GM12878 (cell line): ENCODE data around the gene TMEM208. TPM values are rescaled to one million over a fixed set of nuclear protein-coding genes. Genes with fewer than 3 reads are reported as not detected.

ENCODE experiments used
- ATAC-seq: fragments of 200-7000 bp; cut with Tn5 transposase; 3 replicates; pipeline ENCODE4 v1.9.1; 2020; ENCODE audit warnings: mild to moderate bottlenecking, moderate library complexity
- BruUV-seq: library from RNA; stranded (reverse); fragments of 400-500 nt; replicated peaks from 2 replicates; lab custom pipeline; 2021; lab: Mats Ljungman, UMichigan
- CTCF ChIA-PET: fragments of 300-600 bp; sonication (Branson Sonifier 250); formaldehyde crosslinking; extraction: SDS; loops from one replicate; lab custom pipeline; 2021; ENCODE audit warnings: inconsistent platforms; lab: Yijun Ruan, JAX
- POLR2A ChIA-PET: fragments of 350-600 bp; formaldehyde crosslinking; extraction: SDS; loops from one replicate; lab custom pipeline; 2021; ENCODE audit warnings: inconsistent platforms; lab: Charles Lee
- RAD21 ChIA-PET: fragments of 300-600 bp; sonication (Branson Sonifier 250); formaldehyde crosslinking; loops from one replicate; lab custom pipeline; 2023; ENCODE audit warnings: antibody characterized with exemption; ENCODE audit not compliant: unreplicated experiment; lab: Charles Lee
- SMC1A ChIA-PET: fragments of 300-600 bp; sonication (Branson Sonifier 250); formaldehyde crosslinking; loops from one replicate; lab custom pipeline; 2023; ENCODE audit not compliant: unreplicated experiment, uncharacterized antibody; lab: Charles Lee
- DNase-seq: peaks from one replicate; pipeline ENCODE4 v3.0.0-alpha.2; 2011; ENCODE audit warnings: low read depth, low spot score
- FAIRE-seq: peaks from 3 replicates; lab custom pipeline; 2011; peaks lifted over from hg19 to GRCh38; lab: Jason Lieb, UNC
- H2AFZ ChIP-seq: 2 replicates; pipeline ENCODE4 v1.6.0; 2011; ENCODE audit warnings: low read depth, low read length, control low read depth; ENCODE audit not compliant: control insufficient read depth
- H3K27ac ChIP-seq: 2 replicates; pipeline ENCODE4 v1.5.1; 2011; ENCODE audit warnings: control low read depth; ENCODE audit not compliant: control insufficient read depth, insufficient read depth
- H3K27me3 ChIP-seq, 2 experiments: replicated peaks in 1 of 2; 2 replicates each; pipeline versions ENCODE4 v1.6.0 to v1.6.1; 2011; ENCODE audit warnings: low read length in 1 of 2; ENCODE audit not compliant: control insufficient read depth in 2 of 2, insufficient read depth in 2 of 2
- H3K36me3 ChIP-seq, 2 experiments: 2 replicates each; pipeline ENCODE4 v1.5.1; 2011; ENCODE audit warnings: low read length in 1 of 2; ENCODE audit not compliant: control insufficient read depth in 2 of 2, insufficient read depth in 2 of 2
- H3K4me1 ChIP-seq: 2 replicates; pipeline ENCODE4 v1.6.1; 2011; ENCODE audit warnings: mild to moderate bottlenecking, low read length, moderate library complexity, mixed read lengths; ENCODE audit not compliant: control insufficient read depth, insufficient read depth
- H3K4me2 ChIP-seq: 2 replicates; pipeline ENCODE4 v1.6.0; 2011; ENCODE audit warnings: control low read depth; ENCODE audit not compliant: control insufficient read depth, insufficient read depth
- H3K4me3 ChIP-seq: fragments of 200-600 bp; sonication (generic); 2 replicates; pipeline ENCODE4 v1.5.1; 2016
- H3K79me2 ChIP-seq: 2 replicates; pipeline ENCODE4 v1.6.0; 2011; ENCODE audit warnings: low read length; ENCODE audit not compliant: control insufficient read depth, insufficient read depth
- H3K9ac ChIP-seq: 2 replicates; pipeline ENCODE4 v1.8.0; 2011; ENCODE audit warnings: low read length, control low read depth, mixed read lengths; ENCODE audit not compliant: control insufficient read depth, insufficient read depth
- H3K9me3 ChIP-seq: replicated peaks from 3 replicates; pipeline ENCODE4 v1.5.1; 2011; ENCODE audit warnings: mild to moderate bottlenecking, low read length; ENCODE audit not compliant: control insufficient read depth, insufficient read depth
- H4K20me1 ChIP-seq: 2 replicates; pipeline ENCODE4 v1.6.0; 2011; ENCODE audit not compliant: control insufficient read depth, insufficient read depth
- KLF5 ChIP-seq: fragments of 450-650 bp; IDR thresholded peaks from 2 replicates; pipeline ENCODE4 v1.6.1; 2014; ENCODE audit warnings: mild to moderate bottlenecking; ENCODE audit not compliant: partially characterized antibody
- PAX8 ChIP-seq: fragments of 450-650 bp; IDR thresholded peaks from 2 replicates; pipeline ENCODE4 v1.6.1; 2017; ENCODE audit warnings: mild to moderate bottlenecking, moderate library complexity
- RAD21 ChIP-seq: IDR thresholded peaks from 2 replicates; pipeline ENCODE4 v1.6.1; 2011; ENCODE audit warnings: mild to moderate bottlenecking, low read depth, low read length, moderate library complexity; ENCODE audit not compliant: insufficient read depth
- RFX5 ChIP-seq: IDR thresholded peaks from 2 replicates; pipeline ENCODE4 v1.6.1; 2011; ENCODE audit warnings: low read depth, low read length, improper control_type of control experiment
- SMC3 ChIP-seq: IDR thresholded peaks from 2 replicates; pipeline ENCODE4 v1.6.1; 2011; ENCODE audit warnings: low read length, improper control_type of control experiment, borderline replicate concordance
- TCF7 ChIP-seq: IDR thresholded peaks from 2 replicates; pipeline ENCODE4 v1.6.1; 2014; ENCODE audit warnings: antibody characterized with exemption, borderline replicate concordance
- ZNF274 ChIP-seq: IDR thresholded peaks from one replicate; pipeline ENCODE4 v1.8.0; 2011; ENCODE audit not compliant: insufficient read length, insufficient read depth
- WGBS: methylation state at CpG from one replicate; pipeline ENCODE4 v1.1.6; 2016; ENCODE audit warnings: low lambda C conversion rate; ENCODE audit not compliant: insufficient replicate concordance, insufficient coverage; ENCODE audit errors: missing lambda C conversion rate; 5-methylcytosine and 5-hydroxymethylcytosine counted together
- in situ Hi-C: fragments of 300-500 bp; cut with MboI; formaldehyde crosslinking; loops from 9 replicates; pipeline ENCODE4 v1.14.3; 2018; ENCODE audit warnings: mixed read lengths
- intact Hi-C: fragments of 100-400 bp; cut with micrococcal nuclease; formaldehyde crosslinking; loops from one replicate; pipeline ENCODE4 v1.14.2; 2022; ENCODE audit not compliant: unreplicated experiment
- polyA plus RNA-seq, 11 experiments: library from polyadenylated mRNA; depleted of rRNA in 4 of 11; unstranded in 6 of 11; stranded (reverse) in 5 of 11; fragments of >200 nt; fragmentation: Nextera tagmentation in 4 of 11; fragmentation: Illumina TruSeq in 1 of 11; extraction: Ambion mirVana in 4 of 11; extraction: Trizol in 1 of 11; gene quantifications; 1 replicate in 1 of 11; 2 replicates in 10 of 11; pipeline versions ENCODE4 v1.2.1 to v1.2.3, GENCODE V29; 2011 to 2016; ENCODE audit warnings: inconsistent platforms in 2 of 11, missing spikeins in 2 of 11, low read depth in 1 of 11
- total RNA-seq, 4 experiments: library from RNA; depleted of rRNA in 3 of 4; stranded (reverse); fragments of >200 nt in 3 of 4; fragmentation: Illumina TruSeq in 1 of 4; extraction: Trizol in 1 of 4; gene quantifications; 2 replicates each; pipeline versions ENCODE4 v1.2.1 to v1.2.3, GENCODE V29; 2013 to 2021
- TF ChIP-seq, protein P1 (sequence below), 3 experiments: IDR thresholded peaks in 2 of 3; conservative IDR thresholded peaks in 1 of 3; 2 replicates each; pipeline ENCODE4 v1.5.1; 2011; ENCODE audit warnings: low read depth in 3 of 3, low read length in 3 of 3, mild to moderate bottlenecking in 3 of 3, control low read depth in 2 of 3, moderate library complexity in 2 of 3, inconsistent platforms in 1 of 3, mixed read lengths in 1 of 3; ENCODE audit not compliant: control insufficient read depth in 2 of 3, insufficient read depth in 1 of 3; ENCODE audit errors: extremely low read depth in 1 of 3
- TF ChIP-seq, protein P2 (sequence below): fragments of 450-650 bp; IDR thresholded peaks from 2 replicates; pipeline ENCODE4 v1.6.1; 2017; ENCODE audit warnings: low read depth, mild to moderate bottlenecking, moderate library complexity

Gene TMEM208
- total and polyA plus RNA-seq, 10 of the 15 experiments (the other 5 are each of a cell fraction or from before 2014, with no cell fraction given) = 34.1 to 244 (median 54.1) TPM

DNA sequence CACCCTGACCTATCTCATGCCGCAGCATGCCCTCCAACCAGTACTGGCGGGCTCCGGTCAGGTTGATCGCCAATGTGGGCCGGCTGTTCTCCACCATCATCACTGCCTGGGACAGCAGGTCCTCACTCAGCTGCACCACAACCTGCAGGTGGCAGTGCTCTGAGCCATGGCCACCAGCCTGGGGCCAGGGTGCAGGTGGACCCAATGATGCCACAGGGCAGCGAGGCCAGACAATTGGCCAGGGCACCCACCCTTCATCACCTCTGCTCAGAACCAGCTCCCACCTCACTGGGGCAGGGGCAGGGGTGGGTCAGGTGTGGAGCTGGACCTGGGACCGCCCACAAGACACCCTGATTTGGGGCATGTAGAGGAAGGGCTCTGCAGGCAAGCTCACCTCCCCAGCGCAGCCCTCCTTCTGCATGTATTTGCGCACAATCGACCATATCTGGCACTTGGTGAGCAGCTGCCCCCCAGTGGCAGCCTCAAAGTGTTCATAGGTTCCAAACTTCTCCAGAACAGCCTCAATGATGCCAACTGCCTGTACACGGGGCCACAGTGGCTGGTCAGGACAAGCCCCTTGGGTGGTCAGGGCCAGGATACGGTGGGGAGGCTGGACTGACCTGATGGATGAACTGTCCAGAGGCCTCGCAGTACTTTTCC is 47.4 kb upstream of the TMEM208 start:
- H3K9ac ChIP-seq = no peak overlapping the region
- H4K20me1 ChIP-seq = no peaks in the 10 kb centered on the region; the same call in 1 of the 2 replicates
- no peak overlapping the region for H3K4me3 ChIP-seq
- SMC1A ChIA-PET = interaction anchor here (0.7 to 1.1 kb wide), 2 partner anchors 17 to 19 kb away, joined by 3 read pairs; no protein-coding TSS in a partner anchor
- DNase-seq = no peak
- H3K4me2 ChIP-seq = no peak overlapping the region
- FAIRE-seq = no peak
- POLR2A ChIA-PET = no interaction called here
- H3K79me2 ChIP-seq = peaks cover 5% of the 10 kb centered on the region
- in situ Hi-C loops (no loop called here), intact Hi-C loops (no loop called here)
- no peaks in the 10 kb centered on the region for H3K36me3 ChIP-seq
- H3K9me3 ChIP-seq = no peaks in the 10 kb centered on the region
- no peak for ATAC-seq
- CTCF ChIA-PET = interaction anchor here (0.6 to 1.7 kb wide), 10 partner anchors 9 to 200 kb away, joined by 3 to 8 read pairs (median 4); partner anchors contain the start of genes FBXL8, NOL3 and TRADD
- no peaks in the 10 kb centered on the region for H3K27me3 ChIP-seq
- TF ChIP-seq SMC3 = peak; percentile 21; the same call in 1 of the 2 replicates
- TF ChIP-seq, protein P1, sequence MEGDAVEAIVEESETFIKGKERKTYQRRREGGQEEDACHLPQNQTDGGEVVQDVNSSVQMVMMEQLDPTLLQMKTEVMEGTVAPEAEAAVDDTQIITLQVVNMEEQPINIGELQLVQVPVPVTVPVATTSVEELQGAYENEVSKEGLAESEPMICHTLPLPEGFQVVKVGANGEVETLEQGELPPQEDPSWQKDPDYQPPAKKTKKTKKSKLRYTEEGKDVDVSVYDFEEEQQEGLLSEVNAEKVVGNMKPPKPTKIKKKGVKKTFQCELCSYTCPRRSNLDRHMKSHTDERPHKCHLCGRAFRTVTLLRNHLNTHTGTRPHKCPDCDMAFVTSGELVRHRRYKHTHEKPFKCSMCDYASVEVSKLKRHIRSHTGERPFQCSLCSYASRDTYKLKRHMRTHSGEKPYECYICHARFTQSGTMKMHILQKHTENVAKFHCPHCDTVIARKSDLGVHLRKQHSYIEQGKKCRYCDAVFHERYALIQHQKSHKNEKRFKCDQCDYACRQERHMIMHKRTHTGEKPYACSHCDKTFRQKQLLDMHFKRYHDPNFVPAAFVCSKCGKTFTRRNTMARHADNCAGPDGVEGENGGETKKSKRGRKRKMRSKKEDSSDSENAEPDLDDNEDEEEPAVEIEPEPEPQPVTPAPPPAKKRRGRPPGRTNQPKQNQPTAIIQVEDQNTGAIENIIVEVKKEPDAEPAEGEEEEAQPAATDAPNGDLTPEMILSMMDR (IDR thresholded peaks at IDR 0.05 in 2 of 3, conservative IDR thresholded peaks at IDR 0.05 in 1 of 3; ENCODE audit: control insufficient read depth in 2 of 3, extremely low read depth in 1 of 3, insufficient read depth in 1 of 3, low read depth in 3 of 3, low read length in 3 of 3) = peak; percentile 24 to 49 (median 44); a peak in 4 of 6 replicates
- TF ChIP-seq PAX8 = no peak
- TF ChIP-seq, protein P2, sequence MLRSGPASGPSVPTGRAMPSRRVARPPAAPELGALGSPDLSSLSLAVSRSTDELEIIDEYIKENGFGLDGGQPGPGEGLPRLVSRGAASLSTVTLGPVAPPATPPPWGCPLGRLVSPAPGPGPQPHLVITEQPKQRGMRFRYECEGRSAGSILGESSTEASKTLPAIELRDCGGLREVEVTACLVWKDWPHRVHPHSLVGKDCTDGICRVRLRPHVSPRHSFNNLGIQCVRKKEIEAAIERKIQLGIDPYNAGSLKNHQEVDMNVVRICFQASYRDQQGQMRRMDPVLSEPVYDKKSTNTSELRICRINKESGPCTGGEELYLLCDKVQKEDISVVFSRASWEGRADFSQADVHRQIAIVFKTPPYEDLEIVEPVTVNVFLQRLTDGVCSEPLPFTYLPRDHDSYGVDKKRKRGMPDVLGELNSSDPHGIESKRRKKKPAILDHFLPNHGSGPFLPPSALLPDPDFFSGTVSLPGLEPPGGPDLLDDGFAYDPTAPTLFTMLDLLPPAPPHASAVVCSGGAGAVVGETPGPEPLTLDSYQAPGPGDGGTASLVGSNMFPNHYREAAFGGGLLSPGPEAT = no peak
- 0 out of 2 replicates have a peak, but pooled peaks have one; percentile 20 for TF ChIP-seq RAD21
- TF ChIP-seq RFX5 = no peak
- TF ChIP-seq KLF5 = no peak
- TF ChIP-seq ZNF274 = no peak
- no peak for TF ChIP-seq TCF7
- no TSS peak for BruUV-seq
- RAD21 ChIA-PET = interaction anchor here (0.6 to 1.1 kb wide), 4 partner anchors 8 to 82 kb away, joined by 4 to 7 read pairs (median 4); no protein-coding TSS in a partner anchor
- no peak overlapping the region for H3K27ac ChIP-seq
- 83% methylated on average over 12 of the region's 13 CpGs for WGBS
- peaks cover 17% of the 10 kb centered on the region for H3K4me1 ChIP-seq
- no peak overlapping the region for H2AFZ ChIP-seq
